GM20000 (cell line): Measurements from ENCODE around the gene ZNF77.

Experiments
- DNase-seq: peaks from one replicate; pipeline ENCODE4 v3.0.0; 2012; ENCODE audit warnings: low spot score
- CTCF ChIP-seq: IDR thresholded peaks from 2 replicates; pipeline ENCODE4 v1.5.1; 2012; ENCODE audit warnings: mild to moderate bottlenecking, control low read depth; ENCODE audit errors: extremely low read depth, missing control alignments

The ZNF77 gene

GRCh38 chr19:2977746-2978138 lies 33.0 kb upstream of the ZNF77 start:
- TF ChIP-seq CTCF = no peak
- peak; percentile 31 for DNase-seq

DNA sequence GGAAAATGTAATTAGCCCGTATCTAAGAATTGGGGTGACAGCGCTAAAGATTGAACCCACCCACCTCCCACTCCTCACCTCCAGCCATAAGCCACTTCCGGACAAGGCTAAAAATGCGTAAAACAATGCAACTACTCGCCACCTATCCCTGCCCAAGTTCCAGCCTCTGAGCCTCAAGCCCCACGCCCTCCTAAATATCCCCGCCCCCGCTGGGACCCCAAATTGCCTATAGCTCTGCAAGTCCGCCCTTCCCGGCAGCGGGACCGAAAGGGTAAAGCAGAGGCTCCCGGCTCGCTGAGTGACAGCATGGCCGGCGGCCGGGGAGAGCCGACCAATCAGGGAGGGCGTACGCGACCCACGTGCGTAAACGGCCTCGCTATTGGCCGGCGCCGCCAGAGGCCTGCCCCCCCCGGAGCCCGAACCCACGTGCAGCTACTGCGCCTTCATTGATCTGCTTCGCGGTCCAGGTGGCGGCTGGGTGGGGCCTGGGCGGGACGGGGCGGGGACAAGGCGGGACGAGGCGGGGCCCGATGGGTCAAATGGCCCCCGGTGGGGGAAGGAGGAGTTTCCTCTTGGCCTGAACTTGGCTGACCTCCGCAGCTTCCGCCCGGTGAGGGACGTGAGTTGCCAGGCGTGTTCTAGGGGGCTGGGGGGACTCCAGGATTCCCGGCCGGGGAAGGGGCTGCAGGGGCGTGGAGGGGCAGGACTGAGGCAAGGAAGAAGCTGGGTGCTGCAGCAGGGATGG lies 32.4 kb upstream of the ZNF77 start, which contains the start of gene TLE6:
TSS of gene TLE6 (plus strand) at position 564 of the 745 bp plus-strand sequence. CDS start 670 bp downstream, outside the sequence.
- DNase-seq = peak; percentile 98
- TF ChIP-seq CTCF = no peak

DNA sequence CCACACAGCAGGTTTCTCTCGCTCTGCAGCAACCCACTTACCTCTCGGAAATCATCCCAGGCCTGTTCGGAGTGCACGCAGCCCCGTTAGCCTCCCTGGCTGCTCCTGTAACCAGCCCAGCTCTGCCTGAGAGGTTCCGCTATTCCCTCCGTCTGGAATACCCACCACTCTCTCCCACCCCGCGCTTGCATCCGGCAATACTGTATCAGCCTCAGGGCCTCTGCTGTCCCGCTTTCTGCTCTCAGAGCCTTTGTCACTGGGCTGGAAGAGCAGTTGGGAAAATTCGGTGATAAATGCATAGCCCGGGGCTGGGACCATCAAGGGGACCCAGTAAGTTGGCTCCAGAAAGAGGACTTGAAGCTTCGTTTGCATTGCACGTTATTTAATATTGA lies 31.8 kb upstream of the ZNF77 start:
- no peak for DNase-seq
- no peak for TF ChIP-seq CTCF

DNA sequence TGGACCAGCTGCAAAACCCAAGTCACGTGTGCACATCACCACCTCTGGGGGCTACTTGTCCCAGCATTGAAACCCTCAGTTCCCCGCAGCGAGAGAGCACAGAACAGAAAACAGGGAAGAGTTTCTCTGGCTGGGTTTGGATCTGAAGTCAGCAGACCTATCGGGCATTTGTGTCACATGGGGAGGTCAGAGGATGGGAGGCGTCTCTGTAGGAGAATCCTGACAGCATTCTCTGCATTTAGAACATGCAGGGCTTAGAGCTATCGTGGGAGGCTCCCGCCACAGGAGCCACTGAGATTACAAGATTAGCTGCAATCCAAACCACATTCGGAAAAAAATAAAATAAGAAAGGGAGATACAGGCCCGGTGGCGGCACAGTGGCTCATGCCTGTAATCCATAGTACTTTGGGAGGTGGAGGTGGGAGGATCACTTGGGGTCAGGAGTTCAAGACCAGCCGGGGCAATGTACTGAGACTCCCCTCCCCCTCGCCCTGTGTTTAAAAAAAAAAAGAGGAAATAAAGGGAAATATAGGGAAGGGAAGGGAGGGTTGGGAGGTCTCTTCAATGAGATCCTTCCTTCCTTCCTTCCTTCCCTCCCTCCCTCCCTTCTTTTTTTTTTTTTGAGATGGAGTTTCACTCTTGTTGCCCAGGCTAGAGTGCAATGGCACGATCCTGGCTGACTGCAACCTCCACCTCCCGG lies 29.7 kb upstream of the ZNF77 start:
- no peak for DNase-seq
- TF ChIP-seq CTCF = no peak

DNA sequence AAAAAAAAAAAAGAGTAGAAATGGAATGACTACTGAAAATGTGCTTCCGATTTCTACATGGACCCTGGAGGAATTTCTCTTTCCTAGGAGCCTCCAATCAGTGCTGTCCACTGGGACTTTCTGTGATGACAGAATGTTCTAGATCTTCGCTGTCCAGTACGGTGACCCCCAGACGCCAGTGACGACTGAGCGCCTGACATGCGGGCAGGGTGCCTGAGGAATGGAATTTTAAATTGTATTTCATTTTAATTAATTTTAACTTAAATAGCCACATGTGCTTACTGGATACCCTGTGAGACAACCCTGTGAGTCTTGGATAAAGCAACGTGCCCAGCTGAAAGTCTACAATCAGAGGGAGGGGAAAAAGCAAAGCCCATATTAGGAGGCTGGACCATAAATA lies 28.5 kb upstream of the ZNF77 start:
- no peak for DNase-seq
- no peak for TF ChIP-seq CTCF

- no peak for DNase-seq
- TF ChIP-seq CTCF = no peak
These were observed 25.5 kb upstream of the ZNF77 start for GRCh38 chr19:2970201-2970835.

DNA sequence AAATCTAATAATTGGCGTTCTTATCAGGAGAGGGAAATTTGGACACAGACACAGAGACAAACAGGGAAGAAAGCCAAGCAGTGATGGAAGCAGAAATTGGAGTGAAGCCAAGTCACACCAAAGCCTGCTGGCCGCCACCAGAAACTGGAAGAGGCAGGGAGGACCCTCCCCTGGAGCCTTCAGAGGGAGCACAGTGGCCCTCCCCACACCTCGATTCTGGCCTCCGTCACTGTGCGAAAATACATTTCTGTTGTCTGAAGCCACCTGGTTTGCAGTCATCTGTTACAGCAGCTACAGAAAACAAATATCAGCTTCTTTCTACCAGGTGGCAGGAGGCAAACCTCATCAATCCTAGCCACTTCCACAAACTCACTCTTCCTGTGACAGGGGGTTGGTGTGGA lies 24.3 kb upstream of the ZNF77 start:
- no peak for DNase-seq
- TF ChIP-seq CTCF = no peak
